AG09309 (cell line): ENCODE measurements around the gene IGFBP6.
A peak's percentile ranks its signal among the peaks of the same experiment; 100 is the strongest.

Experiments
- DNase-seq: peaks from one replicate; pipeline ENCODE4 v3.0.0-alpha.2; 2010; ENCODE audit warnings: low read depth
- H3K4me3 ChIP-seq: 2 replicates; pipeline ENCODE4 v1.5.1; 2011; ENCODE audit warnings: mild to moderate bottlenecking, low read depth, low read length, moderate library complexity; ENCODE audit not compliant: control insufficient read depth
- TF ChIP-seq, protein P1 (sequence below): IDR thresholded peaks from 2 replicates; pipeline ENCODE4 v1.5.1; 2011; ENCODE audit warnings: mild to moderate bottlenecking, low read depth, low read length, inconsistent platforms; ENCODE audit not compliant: insufficient read depth, control insufficient read depth; ENCODE audit errors: missing control alignments

IGFBP6 gene

DNA sequence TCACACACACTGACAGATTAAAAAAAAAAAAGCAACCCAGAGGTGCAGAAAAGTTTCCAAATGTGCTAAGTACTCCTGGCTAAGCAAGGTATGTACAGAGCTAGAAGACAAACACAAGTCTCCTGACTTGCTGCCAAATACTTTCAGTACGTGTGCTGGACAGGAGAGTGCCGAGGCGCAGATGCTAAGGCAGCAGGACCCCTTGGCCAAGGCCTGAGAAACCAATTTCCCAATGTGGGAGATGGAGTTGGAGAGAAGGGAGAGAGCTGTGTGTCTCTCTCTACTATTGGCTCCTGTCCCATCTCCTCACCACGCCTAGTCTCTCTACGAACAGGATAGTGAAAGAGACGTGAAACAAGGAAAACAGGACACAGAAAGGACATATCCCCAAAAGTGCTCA lies 23.6 kb upstream of the IGFBP6 start:
- TF ChIP-seq, protein P1, sequence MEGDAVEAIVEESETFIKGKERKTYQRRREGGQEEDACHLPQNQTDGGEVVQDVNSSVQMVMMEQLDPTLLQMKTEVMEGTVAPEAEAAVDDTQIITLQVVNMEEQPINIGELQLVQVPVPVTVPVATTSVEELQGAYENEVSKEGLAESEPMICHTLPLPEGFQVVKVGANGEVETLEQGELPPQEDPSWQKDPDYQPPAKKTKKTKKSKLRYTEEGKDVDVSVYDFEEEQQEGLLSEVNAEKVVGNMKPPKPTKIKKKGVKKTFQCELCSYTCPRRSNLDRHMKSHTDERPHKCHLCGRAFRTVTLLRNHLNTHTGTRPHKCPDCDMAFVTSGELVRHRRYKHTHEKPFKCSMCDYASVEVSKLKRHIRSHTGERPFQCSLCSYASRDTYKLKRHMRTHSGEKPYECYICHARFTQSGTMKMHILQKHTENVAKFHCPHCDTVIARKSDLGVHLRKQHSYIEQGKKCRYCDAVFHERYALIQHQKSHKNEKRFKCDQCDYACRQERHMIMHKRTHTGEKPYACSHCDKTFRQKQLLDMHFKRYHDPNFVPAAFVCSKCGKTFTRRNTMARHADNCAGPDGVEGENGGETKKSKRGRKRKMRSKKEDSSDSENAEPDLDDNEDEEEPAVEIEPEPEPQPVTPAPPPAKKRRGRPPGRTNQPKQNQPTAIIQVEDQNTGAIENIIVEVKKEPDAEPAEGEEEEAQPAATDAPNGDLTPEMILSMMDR: no peak

DNA sequence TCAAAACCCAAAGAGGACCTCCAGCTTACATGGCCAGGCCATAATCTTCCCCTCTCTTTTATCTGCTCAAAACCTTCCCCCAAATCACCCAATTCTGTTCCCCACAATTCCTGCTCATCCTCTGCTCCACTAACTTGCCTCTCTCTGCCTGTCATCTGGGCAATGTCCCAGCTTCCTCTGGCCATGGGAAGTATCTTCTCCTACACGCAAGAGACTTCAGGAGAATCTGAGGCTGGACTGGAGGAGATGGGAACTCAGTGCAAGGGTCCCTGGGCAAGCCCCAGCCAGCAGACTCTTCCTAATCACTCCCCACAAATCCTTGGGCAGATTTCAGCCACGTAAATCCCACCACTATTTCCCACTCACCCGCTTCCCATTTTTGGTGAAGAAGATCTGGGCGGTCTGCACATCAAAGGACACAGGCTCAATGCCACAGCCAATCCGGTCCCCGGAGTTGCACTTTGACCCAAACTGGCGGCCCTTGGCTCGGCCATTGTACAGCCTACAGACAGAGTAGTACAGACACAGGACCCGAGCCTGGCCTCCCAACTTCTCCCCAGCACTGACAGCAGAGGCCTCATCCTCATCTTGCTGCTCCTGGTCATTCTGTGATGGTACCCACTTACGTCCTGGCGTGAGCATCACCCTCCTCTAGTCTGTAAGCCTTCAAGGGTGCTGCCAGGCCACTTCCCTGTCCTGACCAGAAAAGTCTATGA lies 23.0 kb upstream of the IGFBP6 start:
- DNase-seq: no peak
- TF ChIP-seq, protein P1: no peak

More for the DNA sequence above, 23.6 kb upstream of the IGFBP6 start:
- DNase-seq: no peak
- no peak overlapping the region for H3K4me3 ChIP-seq

DNA sequence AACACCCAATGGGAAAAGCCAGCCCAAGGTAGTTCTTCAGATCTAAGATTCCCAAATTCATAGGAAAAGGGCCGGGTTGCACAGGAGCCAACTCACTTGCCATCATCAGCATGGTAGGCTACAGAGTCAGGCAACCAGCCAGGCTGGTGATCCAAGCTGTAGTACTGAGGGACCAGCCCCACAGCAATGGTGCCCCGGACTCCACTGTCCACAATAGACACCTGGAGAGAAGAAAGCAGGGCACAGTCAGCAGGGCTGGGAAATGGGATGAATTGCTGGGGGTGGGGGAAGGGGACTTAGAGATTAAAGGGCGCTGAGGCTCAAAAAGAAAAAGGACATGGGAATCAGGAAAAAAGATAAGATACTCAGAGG lies 22.5 kb upstream of the IGFBP6 start:
- H3K4me3 ChIP-seq: no peak overlapping the region
- no peak for DNase-seq
- TF ChIP-seq, protein P1: no peak

More for the DNA sequence above, 23.0 kb upstream of the IGFBP6 start:
- H3K4me3 ChIP-seq: no peak overlapping the region

DNA sequence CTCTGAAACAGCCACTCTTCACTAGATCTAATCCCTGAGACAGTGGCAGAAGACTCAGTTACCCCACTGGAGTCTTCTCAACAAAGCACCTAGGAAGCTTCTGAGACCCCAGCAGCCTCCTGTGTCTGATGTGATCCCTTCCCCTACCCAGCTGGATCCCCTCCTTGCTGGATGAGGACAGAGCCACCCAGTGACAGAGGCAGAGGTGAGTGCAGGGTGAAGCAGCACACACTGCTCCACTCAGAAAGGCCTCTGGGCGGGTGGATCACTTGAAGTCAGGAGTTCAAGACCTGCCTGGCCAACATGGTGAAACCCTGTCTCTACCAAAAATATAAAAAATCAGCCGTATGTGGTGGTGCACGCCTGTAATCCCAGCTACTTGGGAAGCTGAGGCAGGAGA lies 21.0 kb upstream of the IGFBP6 start:
- no peak overlapping the region for H3K4me3 ChIP-seq
- no peak for DNase-seq
- TF ChIP-seq, protein P1: no peak

DNA sequence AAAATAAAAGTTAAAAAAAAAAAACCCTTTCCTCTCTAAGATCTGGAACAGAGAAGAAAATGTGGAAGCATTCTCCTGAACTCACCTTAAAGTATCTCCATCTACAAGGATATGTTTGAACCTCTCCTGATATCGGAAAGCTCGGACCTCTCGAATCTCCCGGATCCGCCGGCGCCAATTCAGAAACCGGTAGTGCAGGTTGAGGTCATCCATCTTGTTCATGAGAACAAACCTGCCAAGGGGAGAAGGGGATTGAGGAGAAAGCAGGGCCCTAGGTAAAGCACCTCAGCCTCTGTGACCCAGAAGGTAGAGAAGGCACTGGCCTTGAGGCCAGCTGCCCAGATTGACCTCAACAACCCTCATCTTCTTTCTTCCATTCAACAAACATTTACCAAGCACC lies 20.4 kb upstream of the IGFBP6 start:
- no peak overlapping the region for H3K4me3 ChIP-seq
- DNase-seq: no peak
- TF ChIP-seq, protein P1: no peak

DNA sequence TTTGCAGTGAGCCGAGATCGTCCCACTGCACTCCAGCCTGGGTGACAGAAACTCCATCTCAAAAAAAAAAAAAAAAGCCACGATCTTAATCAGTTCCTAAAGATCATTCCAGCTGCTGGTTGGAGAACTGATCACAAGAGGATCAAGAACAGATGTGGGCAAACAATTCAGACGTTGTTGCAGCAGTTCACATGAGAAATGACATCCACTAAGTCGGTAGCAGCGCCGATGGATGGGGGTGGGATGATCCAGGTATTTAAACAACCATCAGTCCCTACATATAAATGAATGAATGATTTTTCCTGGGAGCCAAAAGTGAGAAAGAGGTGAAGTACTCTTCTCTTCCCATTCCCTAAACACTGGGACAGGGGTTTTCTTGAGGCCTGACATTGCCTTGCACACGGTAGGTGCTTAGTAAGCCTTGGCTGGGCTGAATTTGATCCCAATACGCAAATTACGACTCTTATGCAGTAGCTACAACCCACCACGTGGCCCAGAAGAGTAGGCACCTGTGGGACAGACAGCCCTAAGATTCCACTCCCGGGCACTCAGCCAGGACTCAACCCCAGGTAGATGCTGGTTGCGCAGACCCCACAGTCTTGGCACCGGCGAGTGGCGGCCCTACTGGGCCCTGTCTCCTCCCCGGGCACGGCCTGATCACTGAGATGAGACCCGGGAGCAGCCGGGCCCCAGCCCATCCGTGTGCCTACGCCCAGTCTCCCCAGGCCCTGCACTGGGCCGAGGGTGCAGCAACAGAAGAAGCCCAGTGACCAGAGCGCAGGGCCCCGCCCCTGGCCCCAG lies 18.8 kb upstream of the IGFBP6 start:
- TF ChIP-seq, protein P1: no peak
- DNase-seq: no peak
- peak overlapping the region; percentile 71 for H3K4me3 ChIP-seq
